BJ (cell line): ENCODE measurements around the gene ZNF496. TPM values are rescaled to one million over a fixed set of nuclear protein-coding genes. Genes with fewer than 3 reads are reported as not detected.
"Not testable (repeated sequence)": the region's sequence is repeated elsewhere in the genome, so short reads cannot be mapped to it uniquely, and the experiment has no call there.

Experiments
- CTCF ChIA-PET: fragments of 350-600 bp; formaldehyde crosslinking; extraction: SDS; loops from one replicate; lab custom pipeline; 2021; ENCODE audit warnings: antibody characterized with exemption, inconsistent platforms; lab: Yijun Ruan, JAX
- POLR2A ChIA-PET: fragments of 300-600 bp; sonication (Branson Sonifier 250); formaldehyde crosslinking; extraction: SDS; loops from one replicate; lab custom pipeline; 2021; ENCODE audit warnings: antibody characterized with exemption; lab: Charles Lee
- DNase-seq: peaks from one replicate; pipeline ENCODE4 v3.0.0-alpha.2; 2011; ENCODE audit warnings: low read depth
- H3K27me3 ChIP-seq: 2 replicates; pipeline ENCODE4 v1.6.0; 2011; ENCODE audit warnings: low read length; ENCODE audit not compliant: control insufficient read depth, insufficient read depth
- H3K36me3 ChIP-seq: 2 replicates; pipeline ENCODE4 v1.5.1; 2011; ENCODE audit warnings: low read length; ENCODE audit not compliant: control insufficient read depth, insufficient read depth
- H3K4me3 ChIP-seq: 2 replicates; pipeline ENCODE4 v1.5.1; 2011; ENCODE audit warnings: low read depth, mild to moderate bottlenecking, control low read depth, low read length
- CTCF ChIP-seq: IDR thresholded peaks from 2 replicates; pipeline ENCODE4 v1.5.1; 2011; ENCODE audit warnings: low read depth, mild to moderate bottlenecking, control low read depth, inconsistent platforms, low read length, moderate library complexity; ENCODE audit not compliant: insufficient read depth
- polyA plus RNA-seq: library from polyadenylated mRNA; depleted of rRNA; stranded (reverse); fragments of >200 nt; gene quantifications from 2 replicates; pipeline ENCODE4 v1.2.3, GENCODE V29; 2011; rRNA removed
- small RNA-seq: library from RNA; depleted of rRNA; stranded (forward); fragments of <200 nt; gene quantifications from one replicate; pipeline ENCODE3, GENCODE V24; 2012; ENCODE audit warnings: low replicate concordance, low read depth; ENCODE audit not compliant: insufficient read length

The ZNF496 gene
- polyA plus RNA-seq, 1 experiment: 17.8 TPM

- Histone ChIP-seq H3K36me3 (no peaks in the 10 kb centered on the region), H3K4me3 (no peak overlapping the region), H3K27me3 (no peaks in the 10 kb centered on the region)
- TF ChIP-seq CTCF: no peak
- POLR2A ChIA-PET: no interaction called here
- DNase-seq: no peak
- CTCF ChIA-PET: interaction anchor here (0.6 to 0.8 kb wide), 2 partner anchors 40 to 147 kb away, joined by 3 read pairs; no protein-coding TSS in a partner anchor
These were observed 62.5 kb downstream of the ZNF496 start for GRCh38 chr1:247269133-247269532.

GRCh38 chr1:247268390-247269045 is 63.1 kb downstream of the ZNF496 start:
- Histone ChIP-seq H3K27me3 (no peaks in the 10 kb centered on the region), H3K36me3 (no peaks in the 10 kb centered on the region), H3K4me3 (no peak overlapping the region)
- ChIA-PET CTCF (interaction anchor here (0.6 to 0.8 kb wide), 2 partner anchors 39 to 148 kb away, joined by 3 read pairs; no protein-coding TSS in a partner anchor), POLR2A (no interaction called here)
- no peak for TF ChIP-seq CTCF
- DNase-seq: no peak

- H3K27me3 ChIP-seq: no peaks in the 10 kb centered on the region
- H3K4me3 ChIP-seq: no peak overlapping the region
- POLR2A ChIA-PET: no interaction called here
- no peaks in the 10 kb centered on the region for H3K36me3 ChIP-seq
- no peak for DNase-seq
- CTCF ChIA-PET: no interaction called here
- no peak for TF ChIP-seq CTCF
These were observed 65.6 kb downstream of the ZNF496 start for GRCh38 chr1:247266053-247266452.

DNA sequence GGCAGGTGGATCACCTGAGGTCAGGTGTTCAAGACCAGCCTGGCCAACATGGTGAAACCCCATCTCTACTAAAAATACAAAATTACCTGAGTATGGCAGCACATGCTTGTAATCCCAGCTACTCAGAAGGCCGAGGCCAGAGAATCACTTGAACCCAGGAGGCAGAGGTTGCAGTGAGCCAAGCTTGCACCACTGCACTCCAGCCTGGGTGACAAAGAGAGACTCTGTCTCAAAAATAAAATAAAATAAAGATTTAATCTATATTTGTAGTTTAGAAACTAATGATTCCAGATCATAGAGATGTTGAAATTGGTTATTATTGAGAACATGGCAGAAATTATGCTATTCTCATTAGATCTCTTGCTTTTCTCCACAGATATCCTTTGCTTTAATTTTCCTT is 75.9 kb downstream of the ZNF496 start, which contains the start of gene VN1R5:
Gene VN1R5, plus strand, starts transcription at position 301 of the 400 bp plus-strand sequence.
- DNase-seq, POLR2A ChIA-PET, H3K27me3 ChIP-seq, H3K4me3 ChIP-seq, H3K36me3 ChIP-seq: not testable (repeated sequence)
- CTCF ChIA-PET: interaction anchor here (0.6 kb wide), 1 partner anchor 69 kb away, joined by 4 read pairs; no protein-coding TSS in a partner anchor

DNA sequence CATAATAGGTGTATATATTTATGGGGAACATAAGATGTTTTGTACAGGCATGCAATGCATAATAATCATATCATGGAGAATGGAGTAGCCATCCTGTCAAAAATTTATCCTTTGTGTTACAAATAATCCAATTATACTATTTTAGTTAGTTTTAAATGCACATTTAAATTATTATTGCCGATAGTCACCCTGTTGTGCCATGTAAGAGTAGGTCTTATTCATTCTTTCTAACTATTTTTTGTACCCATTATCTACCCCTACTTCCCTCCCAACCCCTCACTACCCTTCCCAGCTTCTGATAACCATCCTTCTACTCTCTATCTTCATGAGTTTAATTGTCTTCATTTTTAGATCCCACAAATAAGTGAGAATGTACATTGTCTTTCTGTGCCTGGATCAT is 84.1 kb downstream of the ZNF496 start:
- POLR2A ChIA-PET: no interaction called here
- H3K4me3 ChIP-seq: no peak overlapping the region
- no peaks in the 10 kb centered on the region for H3K27me3 ChIP-seq
- no peak for DNase-seq
- no peak for TF ChIP-seq CTCF
- no peaks in the 10 kb centered on the region for H3K36me3 ChIP-seq
- CTCF ChIA-PET: no interaction called here

Small RNA genes lying within 50 kb of the gene (small RNA-seq; reads per million reads assigned to genes)
- not detected for gene RF00019

Other genes with a start within 250 kb of the ZNF496 start
- 2.1 and 4.1 TPM in 2 replicates for gene ZNF669, start 227.5 kb downstream of the ZNF496 start, polyA plus RNA-seq
- 1.5 and 3.1 TPM in 2 replicates for gene ZNF124, start 159.8 kb downstream of the ZNF496 start, polyA plus RNA-seq
- not detected in 2 replicates for gene VN1R5, start 75.8 kb downstream of the ZNF496 start, polyA plus RNA-seq
- gene NLRP3, start 84.3 kb upstream of the ZNF496 start, polyA plus RNA-seq: 0.02 TPM in 1 of 2 replicates, not detected in the other
- gene OR2B11, start 126.2 kb upstream of the ZNF496 start, polyA plus RNA-seq: not detected in 2 replicates
- gene OR2C3, start 204.6 kb upstream of the ZNF496 start, polyA plus RNA-seq: not detected in 2 replicates
- gene GCSAML, start 217.3 kb upstream of the ZNF496 start, polyA plus RNA-seq: not detected in 2 replicates